NCI-H748 treated with DMSO at 0.1 percent for 48 hours (cell line): ENCODE data around the gene SYCP2.

ENCODE experiments used
- DNase-seq: peaks from one replicate; lab custom pipeline; 2025; lab: John Stamatoyannopoulos, UW

The SYCP2 gene

DNA sequence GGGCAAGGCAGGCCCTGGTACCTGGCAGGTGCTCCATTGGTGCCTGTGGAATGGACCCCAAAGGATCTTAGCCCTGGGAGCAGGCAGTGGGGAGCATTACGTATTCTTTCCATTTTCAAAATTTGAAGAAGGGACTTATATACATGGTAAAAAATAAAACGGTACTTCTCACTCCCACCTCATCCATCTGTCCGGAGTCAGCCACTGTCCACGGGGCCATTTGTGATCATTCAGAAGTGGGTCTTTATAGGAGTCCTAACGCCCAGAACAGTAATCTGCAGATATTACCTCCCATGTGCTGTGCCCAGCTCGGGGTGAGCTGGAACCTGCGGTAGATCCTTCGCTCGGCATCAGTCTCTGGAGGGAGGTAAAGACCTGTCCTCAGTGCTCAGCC, 110.4 kb downstream of the SYCP2 start:
- no peak for DNase-seq

- DNase-seq = no peak
Measured at GRCh38 chr20:59822291-59823029, 111.0 kb downstream of the SYCP2 start.

DNA sequence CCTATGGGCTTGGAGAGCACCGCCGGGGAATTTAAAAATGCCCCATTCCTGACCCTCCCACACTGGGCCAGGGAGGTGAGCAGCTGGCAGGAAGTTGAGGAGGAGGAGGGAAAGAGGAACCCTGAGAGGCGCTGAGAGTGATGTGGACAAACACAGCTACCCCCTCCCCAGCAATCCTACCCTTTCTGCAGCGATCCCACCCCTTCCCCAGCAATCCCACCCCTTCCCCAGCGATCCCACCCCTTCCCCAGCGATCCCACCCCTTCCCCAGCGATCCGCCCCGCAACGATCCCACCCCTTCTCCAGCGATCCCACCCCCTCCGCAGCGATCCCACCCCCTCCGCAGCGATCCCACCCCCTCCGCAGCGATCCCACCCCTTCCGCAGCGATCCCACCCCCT, 111.6 kb downstream of the SYCP2 start:
- DNase-seq = no peak

GRCh38 chr20:59821201-59821600, 112.2 kb downstream of the SYCP2 start:
- no peak for DNase-seq

- peak; percentile 61 for DNase-seq
Measured at GRCh38 chr20:59820204-59821041, 113.0 kb downstream of the SYCP2 start.

GRCh38 chr20:59819496-59820203, 113.8 kb downstream of the SYCP2 start:
- DNase-seq = no peak

GRCh38 chr20:59818911-59819310, 114.5 kb downstream of the SYCP2 start:
- no peak for DNase-seq

DNA sequence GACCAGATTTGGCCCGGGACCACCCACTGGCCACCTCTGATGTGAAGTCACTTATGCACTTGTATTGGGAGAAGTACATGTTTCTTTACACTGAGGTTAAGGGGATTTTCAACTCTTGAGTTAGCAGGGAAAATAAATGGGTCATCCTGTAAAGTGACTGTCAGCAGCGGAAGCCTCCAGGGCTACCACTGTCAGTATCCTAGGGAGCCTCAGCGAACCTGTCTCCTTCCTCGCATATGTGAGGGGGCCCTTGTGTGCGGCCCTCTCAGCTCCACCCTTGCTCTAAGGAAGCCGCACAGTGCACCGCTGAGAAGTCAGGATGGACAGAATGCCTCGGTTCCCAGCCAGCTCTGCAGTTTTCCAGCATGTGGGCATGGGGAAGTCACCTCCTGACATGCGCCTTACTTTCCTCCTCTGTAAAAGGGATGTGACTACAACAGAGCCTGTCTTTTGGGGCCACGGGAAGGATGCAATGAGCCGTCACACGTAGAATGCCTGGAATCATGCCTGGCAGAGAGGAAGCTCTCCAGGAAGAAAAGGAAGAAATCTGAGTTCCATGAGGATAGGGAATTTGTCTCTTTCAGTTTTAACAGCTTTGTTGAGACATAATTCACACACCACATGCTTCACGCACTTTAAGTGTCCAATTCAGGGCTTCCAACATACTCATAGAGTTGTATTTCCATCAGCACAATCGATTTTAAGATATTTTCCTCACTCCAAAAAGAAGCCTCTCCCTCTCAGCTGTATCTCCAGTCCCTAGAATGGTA, 115.4 kb downstream of the SYCP2 start:
- DNase-seq = no peak

DNA sequence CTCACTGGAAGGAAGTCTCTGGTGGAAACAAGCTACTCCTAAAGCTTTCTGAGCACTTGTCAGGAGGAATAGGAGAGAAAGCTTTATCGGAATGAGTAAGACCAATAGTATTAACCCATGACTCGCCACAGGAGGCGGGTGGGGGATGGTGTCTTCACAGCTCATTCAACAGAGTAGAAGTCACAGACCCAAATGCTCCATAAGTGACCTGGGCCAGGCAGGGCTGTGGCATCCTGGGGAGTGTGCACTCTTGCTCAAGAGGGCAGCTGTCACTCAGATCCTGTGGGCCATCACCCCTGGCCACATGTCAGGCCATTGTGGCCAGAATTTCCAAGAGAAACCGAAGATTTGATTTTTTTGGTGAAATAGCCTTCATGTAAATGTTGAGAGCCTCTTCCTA, 116.0 kb downstream of the SYCP2 start:
- no peak for DNase-seq

DNA sequence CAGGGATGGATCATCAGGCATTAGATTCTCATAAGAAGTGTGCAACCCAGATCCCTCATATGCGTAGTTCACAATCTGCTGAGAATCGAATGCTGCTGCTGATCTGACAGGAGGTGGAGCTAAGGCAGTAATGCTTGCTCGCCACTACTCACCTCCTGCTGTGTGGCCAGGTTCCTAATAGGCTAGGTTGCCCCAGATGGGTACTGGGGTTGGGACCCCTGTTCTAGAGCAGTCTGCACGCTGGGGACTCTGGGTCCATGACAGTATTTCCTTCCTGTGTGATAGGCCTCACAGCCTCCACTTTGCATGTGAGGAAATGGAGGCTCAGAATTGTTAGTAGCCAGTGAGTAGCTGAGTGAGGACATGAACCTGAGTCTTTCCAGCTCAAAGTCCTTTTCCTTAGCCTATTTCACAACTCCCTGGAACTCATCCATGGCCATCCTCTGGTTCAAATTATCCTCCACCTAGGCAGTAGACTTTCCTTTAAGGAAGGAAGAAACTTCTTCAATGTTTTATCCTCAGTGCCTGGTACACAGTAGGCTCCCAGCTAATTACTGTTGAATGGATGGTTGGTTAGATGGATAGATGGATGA, 117.2 kb downstream of the SYCP2 start:
- DNase-seq = no peak

GRCh38 chr20:59814840-59815340, 118.5 kb downstream of the SYCP2 start:
- no peak for DNase-seq

GRCh38 chr20:59813948-59814839, 119.2 kb downstream of the SYCP2 start:
- DNase-seq = no peak
